HepG2 (cell line): ENCODE data around the gene CAPN9. TPM values are rescaled to one million over a fixed set of nuclear protein-coding genes. Genes with fewer than 3 reads are reported as not detected.

Experiments
- CBX1 ChIP-seq: IDR thresholded peaks from one replicate; pipeline ENCODE4 v1.6.1; 2016; ENCODE audit warnings: antibody characterized with exemption, low read depth
- CCAR2 ChIP-seq: fragments of 200-400 bp; formaldehyde crosslinking; optimal IDR thresholded peaks from 2 replicates; pipeline ENCODE3; 2018; ENCODE audit warnings: low read depth, mild to moderate bottlenecking, low read length, moderate library complexity
- CHD2 ChIP-seq: IDR thresholded peaks from 2 replicates; pipeline ENCODE4 v1.6.1; 2011; ENCODE audit warnings: low read depth, low read length, improper control_type of control experiment
- DNMT3B ChIP-seq: conservative IDR thresholded peaks from 2 replicates; pipeline ENCODE4 v1.6.1; 2016; ENCODE audit warnings: missing biosample characterization, control low read depth
- ELF4 ChIP-seq: sonication (generic); formaldehyde crosslinking; IDR thresholded peaks from 2 replicates; pipeline ENCODE4 v1.5.0; 2020; ENCODE audit warnings: missing genetic modification reagents, mild to moderate bottlenecking, moderate library complexity, borderline replicate concordance
- FOXA3 ChIP-seq: IDR thresholded peaks from 2 replicates; pipeline ENCODE4 v1.6.1; 2016; ENCODE audit warnings: missing genetic modification reagents, missing compliant biosample characterization
- FOXK1 ChIP-seq: sonication (generic); formaldehyde crosslinking; IDR thresholded peaks from 2 replicates; pipeline ENCODE4 v1.4.0; 2020; ENCODE audit warnings: low read depth, missing genetic modification reagents, borderline replicate concordance
- GATA4 ChIP-seq: sonication (generic); IDR thresholded peaks from 2 replicates; pipeline ENCODE4 v1.6.1; 2016; ENCODE audit warnings: antibody characterized with exemption, low read depth, borderline replicate concordance
- HHEX ChIP-seq: IDR thresholded peaks from 2 replicates; pipeline ENCODE4 v1.6.1; 2016; ENCODE audit warnings: control low read depth
- MED13 ChIP-seq: sonication (generic); formaldehyde crosslinking; IDR thresholded peaks from 2 replicates; pipeline ENCODE4 v1.5.0; 2020; ENCODE audit warnings: missing genetic modification reagents
- MEIS1 ChIP-seq: sonication (generic); formaldehyde crosslinking; IDR thresholded peaks from 2 replicates; pipeline ENCODE4 v1.9.0; 2021; ENCODE audit warnings: mild to moderate bottlenecking, missing genetic modification reagents, moderate library complexity, borderline replicate concordance
- MIXL1 ChIP-seq: IDR thresholded peaks from 2 replicates; pipeline ENCODE4 v1.6.1; 2016
- NCOA1 ChIP-seq: sonication (generic); formaldehyde crosslinking; IDR thresholded peaks from 2 replicates; pipeline ENCODE4 v1.9.0; 2021; ENCODE audit warnings: missing genetic modification reagents
- NFKBIZ ChIP-seq: IDR thresholded peaks from 2 replicates; pipeline ENCODE4 v1.6.1; 2018; ENCODE audit warnings: missing genetic modification reagents, missing compliant biosample characterization
- PAWR ChIP-seq: sonication (generic); formaldehyde crosslinking; IDR thresholded peaks from 2 replicates; pipeline ENCODE4 v1.4.0; 2020; ENCODE audit warnings: missing genetic modification reagents, mild to moderate bottlenecking, borderline replicate concordance
- SMAD9 ChIP-seq: sonication (generic); formaldehyde crosslinking; IDR thresholded peaks from 2 replicates; pipeline ENCODE4 v1.5.1; 2020; ENCODE audit warnings: mild to moderate bottlenecking, missing genetic modification reagents
- SMARCE1 ChIP-seq: fragments of 450-650 bp; IDR thresholded peaks from 2 replicates; pipeline ENCODE4 v1.6.1; 2017; ENCODE audit warnings: borderline replicate concordance
- SNAPC2 ChIP-seq: sonication (generic); formaldehyde crosslinking; IDR thresholded peaks from 2 replicates; pipeline ENCODE4 v1.8.1; 2022; ENCODE audit warnings: mild to moderate bottlenecking, missing genetic modification reagents
- SRSF4 ChIP-seq: fragments of 200-400 bp; formaldehyde crosslinking; IDR thresholded peaks from one replicate; pipeline ENCODE4 v1.6.1; 2018; ENCODE audit warnings: mild to moderate bottlenecking, low read depth, low read length, moderate library complexity; ENCODE audit not compliant: poor library complexity, severe bottlenecking
- XBP1 ChIP-seq: sonication (generic); formaldehyde crosslinking; IDR thresholded peaks from 2 replicates; pipeline ENCODE4 v1.5.0; 2020; ENCODE audit warnings: missing genetic modification reagents
- ZBTB3 ChIP-seq: sonication (generic); formaldehyde crosslinking; IDR thresholded peaks from 2 replicates; pipeline ENCODE4 v1.4.0; 2020; ENCODE audit warnings: low read depth, mild to moderate bottlenecking, moderate library complexity, missing genetic modification reagents, borderline replicate concordance
- ZC3H13 ChIP-seq: sonication (generic); formaldehyde crosslinking; IDR thresholded peaks from 2 replicates; pipeline ENCODE4 v1.8.1; 2023; ENCODE audit warnings: mild to moderate bottlenecking, missing genetic modification reagents, moderate library complexity
- ZNF256 ChIP-seq: sonication (generic); formaldehyde crosslinking; conservative IDR thresholded peaks from 2 replicates; pipeline ENCODE4 v1.4.0; 2020; ENCODE audit warnings: missing genetic modification reagents
- ZNF616 ChIP-seq: sonication (generic); formaldehyde crosslinking; IDR thresholded peaks from 2 replicates; pipeline ENCODE4 v1.5.0; 2020; ENCODE audit warnings: low read depth, mild to moderate bottlenecking, missing genetic modification reagents
- ZNF746 ChIP-seq: sonication (generic); formaldehyde crosslinking; IDR thresholded peaks from 2 replicates; pipeline ENCODE4 v1.8.0; 2022; ENCODE audit warnings: mild to moderate bottlenecking, missing genetic modification reagents
- polyA plus RNA-seq, 8 experiments: library from polyadenylated mRNA; depleted of rRNA in 3 of 8; stranded (reverse) in 7 of 8; unstranded in 1 of 8; fragments of >200 nt; fragmentation: Illumina TruSeq in 4 of 8; extraction: Trizol in 4 of 8; gene quantifications; 2 replicates each; pipeline versions ENCODE4 v1.2.1 to v1.2.3, GENCODE V29; 2011 to 2016; ENCODE audit warnings: low read depth in 4 of 8, missing spikeins in 1 of 8, mixed read lengths in 1 of 8; ENCODE audit not compliant: insufficient read depth in 1 of 8
- total RNA-seq, 5 experiments: library from RNA; depleted of rRNA; stranded (reverse); fragments of >200 nt; fragmentation: Illumina TruSeq; extraction: Trizol; gene quantifications; 2 replicates each; pipeline ENCODE4 v1.2.3, GENCODE V29; 2016; ENCODE audit warnings: low read depth in 1 of 5
- TF ChIP-seq, protein P1 (sequence below): sonication (generic); formaldehyde crosslinking; IDR thresholded peaks from 2 replicates; pipeline ENCODE4 v1.8.0; 2022; ENCODE audit warnings: mild to moderate bottlenecking, missing genetic modification reagents, moderate library complexity
- TF ChIP-seq, protein P2 (sequence below): sonication (generic); formaldehyde crosslinking; IDR thresholded peaks from 2 replicates; pipeline ENCODE4 v1.4.0; 2020; ENCODE audit warnings: missing genetic modification reagents
- TF ChIP-seq, protein P3 (sequence below): sonication (generic); formaldehyde crosslinking; IDR thresholded peaks from 2 replicates; pipeline ENCODE4 v1.5.0; 2020; ENCODE audit warnings: missing genetic modification reagents
- TF ChIP-seq, protein P4 (sequence below): sonication (generic); formaldehyde crosslinking; IDR thresholded peaks from 2 replicates; pipeline ENCODE4 v1.5.0; 2020; ENCODE audit warnings: missing genetic modification reagents, mild to moderate bottlenecking, borderline replicate concordance
- TF ChIP-seq, protein P5 (sequence below): IDR thresholded peaks from 2 replicates; pipeline ENCODE4 v1.6.1; 2016; ENCODE audit warnings: missing biosample characterization, missing genetic modification reagents, low read depth

CAPN9 gene
- total and polyA plus RNA-seq, 2 of the 13 experiments (the other 11 are each of a cell fraction or from before 2014, with no cell fraction given) = 0.04 to 0.31 TPM

DNA sequence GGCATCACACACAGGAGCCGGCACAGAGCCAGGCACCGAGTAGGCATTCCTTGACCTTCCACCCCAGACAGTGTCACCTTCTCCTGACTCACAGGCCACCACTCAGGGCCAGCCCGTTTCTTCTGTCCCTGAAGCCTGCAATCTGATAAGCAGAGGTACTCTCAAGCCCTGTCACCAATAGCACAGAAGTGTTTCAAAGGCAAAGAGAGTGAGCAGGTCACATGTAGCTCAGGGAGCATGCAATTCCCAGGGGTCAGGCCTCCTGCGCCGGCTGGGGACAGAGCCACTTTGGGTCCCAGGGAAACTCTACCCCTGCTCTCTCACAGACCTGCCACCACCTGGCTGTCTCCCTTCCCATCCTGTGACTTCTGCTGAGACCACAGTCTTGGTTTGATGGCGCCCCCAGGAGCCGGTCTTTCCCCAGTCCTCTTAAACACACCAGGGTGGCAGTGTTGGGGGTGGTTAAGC is 13.2 kb downstream of the CAPN9 start (continued):
- TF ChIP-seq ZC3H13 (CRISPR knock-in tag) (no peak), SMARCE1 (no peak), NCOA1 (no peak), SRSF4 (no peak), MEIS1 (peak; percentile 73; the same call in 1 of the 2 replicates), MED13 (CRISPR knock-in tag) (no peak), SMAD9 (no peak), ZBTB3 (CRISPR knock-in tag) (no peak), SNAPC2 (no peak), ZNF616 (CRISPR knock-in tag) (no peak), FOXK1 (CRISPR knock-in tag) (no peak), CHD2 (no peak), GATA4 (no peak), FOXA3 (peak; percentile 38; the same call in 1 of the 2 replicates), DNMT3B (CRISPR knock-in tag) (no peak), NFKBIZ (no peak), XBP1 (CRISPR knock-in tag) (no peak), HHEX (no peak), ZNF746 (CRISPR knock-in tag) (no peak), MIXL1 (no peak), CCAR2 (no peak), CBX1 (no peak), PAWR (no peak), ZNF256 (CRISPR knock-in tag) (0 out of 2 replicates have a peak, but pooled peaks have one; percentile 22), ELF4 (CRISPR knock-in tag) (no peak)
- TF ChIP-seq, protein P1, sequence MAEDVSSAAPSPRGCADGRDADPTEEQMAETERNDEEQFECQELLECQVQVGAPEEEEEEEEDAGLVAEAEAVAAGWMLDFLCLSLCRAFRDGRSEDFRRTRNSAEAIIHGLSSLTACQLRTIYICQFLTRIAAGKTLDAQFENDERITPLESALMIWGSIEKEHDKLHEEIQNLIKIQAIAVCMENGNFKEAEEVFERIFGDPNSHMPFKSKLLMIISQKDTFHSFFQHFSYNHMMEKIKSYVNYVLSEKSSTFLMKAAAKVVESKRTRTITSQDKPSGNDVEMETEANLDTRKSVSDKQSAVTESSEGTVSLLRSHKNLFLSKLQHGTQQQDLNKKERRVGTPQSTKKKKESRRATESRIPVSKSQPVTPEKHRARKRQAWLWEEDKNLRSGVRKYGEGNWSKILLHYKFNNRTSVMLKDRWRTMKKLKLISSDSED = no peak
- TF ChIP-seq, protein P2, sequence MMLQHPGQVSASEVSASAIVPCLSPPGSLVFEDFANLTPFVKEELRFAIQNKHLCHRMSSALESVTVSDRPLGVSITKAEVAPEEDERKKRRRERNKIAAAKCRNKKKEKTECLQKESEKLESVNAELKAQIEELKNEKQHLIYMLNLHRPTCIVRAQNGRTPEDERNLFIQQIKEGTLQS (CRISPR knock-in tag) = no peak
- TF ChIP-seq, protein P3, sequence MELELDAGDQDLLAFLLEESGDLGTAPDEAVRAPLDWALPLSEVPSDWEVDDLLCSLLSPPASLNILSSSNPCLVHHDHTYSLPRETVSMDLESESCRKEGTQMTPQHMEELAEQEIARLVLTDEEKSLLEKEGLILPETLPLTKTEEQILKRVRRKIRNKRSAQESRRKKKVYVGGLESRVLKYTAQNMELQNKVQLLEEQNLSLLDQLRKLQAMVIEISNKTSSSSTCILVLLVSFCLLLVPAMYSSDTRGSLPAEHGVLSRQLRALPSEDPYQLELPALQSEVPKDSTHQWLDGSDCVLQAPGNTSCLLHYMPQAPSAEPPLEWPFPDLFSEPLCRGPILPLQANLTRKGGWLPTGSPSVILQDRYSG (CRISPR knock-in tag) = no peak
- TF ChIP-seq, protein P4, sequence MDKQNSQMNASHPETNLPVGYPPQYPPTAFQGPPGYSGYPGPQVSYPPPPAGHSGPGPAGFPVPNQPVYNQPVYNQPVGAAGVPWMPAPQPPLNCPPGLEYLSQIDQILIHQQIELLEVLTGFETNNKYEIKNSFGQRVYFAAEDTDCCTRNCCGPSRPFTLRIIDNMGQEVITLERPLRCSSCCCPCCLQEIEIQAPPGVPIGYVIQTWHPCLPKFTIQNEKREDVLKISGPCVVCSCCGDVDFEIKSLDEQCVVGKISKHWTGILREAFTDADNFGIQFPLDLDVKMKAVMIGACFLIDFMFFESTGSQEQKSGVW = no peak
- TF ChIP-seq, protein P5, sequence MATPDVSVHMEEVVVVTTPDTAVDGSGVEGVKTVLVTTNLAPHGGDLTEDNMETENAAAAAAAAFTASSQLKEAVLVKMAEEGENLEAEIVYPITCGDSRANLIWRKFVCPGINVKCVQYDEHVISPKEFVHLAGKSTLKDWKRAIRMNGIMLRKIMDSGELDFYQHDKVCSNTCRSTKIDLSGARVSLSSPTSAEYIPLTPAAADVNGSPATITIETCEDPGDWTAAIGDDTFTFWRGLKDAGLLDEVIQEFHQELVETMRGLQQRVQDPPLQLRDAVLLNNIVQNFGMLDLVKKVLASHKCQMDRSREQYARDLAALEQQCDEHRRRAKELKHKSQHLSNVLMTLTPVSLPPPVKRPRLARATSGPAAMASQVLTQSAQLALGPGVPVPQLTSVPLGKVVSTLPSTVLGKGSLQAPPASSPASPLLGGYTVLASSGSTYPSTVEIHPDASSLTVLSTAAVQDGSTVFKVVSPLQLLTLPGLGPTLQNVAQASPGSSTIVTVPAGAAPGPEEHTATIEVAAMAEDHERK (CRISPR knock-in tag) = no peak
